IMR-90 (cell line): ENCODE results near the gene PPIB. TPM values are rescaled to one million over a fixed set of nuclear protein-coding genes. Genes with fewer than 3 reads are reported as not detected.

Experiments used
- ATAC-seq: fragments of 200-7000 bp; cut with Tn5 transposase; 2 replicates; pipeline ENCODE4 v1.9.1; 2020; ENCODE audit warnings: low read depth, mild to moderate bottlenecking, moderate library complexity
- BruUV-seq: library from RNA; stranded (reverse); fragments of 400-500 nt; replicated peaks from 2 replicates; lab custom pipeline; 2021; lab: Mats Ljungman, UMichigan
- CTCF ChIA-PET: fragments of 300-600 bp; formaldehyde crosslinking; extraction: SDS; loops from one replicate; lab custom pipeline; 2021; ENCODE audit warnings: antibody characterized with exemption; lab: Yijun Ruan, JAX
- POLR2A ChIA-PET: fragments of 300-600 bp; sonication (Branson Sonifier 250); formaldehyde crosslinking; loops from one replicate; lab custom pipeline; 2022; ENCODE audit warnings: antibody characterized with exemption; ENCODE audit not compliant: unreplicated experiment; lab: Charles Lee
- DNase-seq: peaks from one replicate; pipeline ENCODE4 v3.0.0; 2013
- H2AFZ ChIP-seq: replicated peaks from 2 replicates; pipeline ENCODE3; 2013; ENCODE audit warnings: low read length, mild to moderate bottlenecking; ENCODE audit not compliant: poor library complexity
- H2AK5ac ChIP-seq: 2 replicates; pipeline ENCODE4 v1.6.1; 2013; ENCODE audit warnings: low read depth, low read length, inconsistent platforms
- H2AK9ac ChIP-seq: replicated peaks from 2 replicates; pipeline ENCODE3; 2013; ENCODE audit warnings: mild to moderate bottlenecking, low read depth, low read length, moderate library complexity; ENCODE audit not compliant: poor library complexity
- H2BK120ac ChIP-seq: 2 replicates; pipeline ENCODE4 v1.6.1; 2013; ENCODE audit warnings: low read depth, low read length, inconsistent platforms
- H2BK15ac ChIP-seq: 3 replicates; pipeline ENCODE4 v1.6.1; 2013; ENCODE audit warnings: low read depth, low read length, inconsistent platforms
- H2BK20ac ChIP-seq: 2 replicates; pipeline ENCODE4 v1.6.1; 2013; ENCODE audit warnings: low read depth, mild to moderate bottlenecking, inconsistent platforms, low read length, moderate library complexity
- H2BK5ac ChIP-seq: 2 replicates; pipeline ENCODE4 v1.6.1; 2013; ENCODE audit warnings: mild to moderate bottlenecking, low read depth, low read length, inconsistent platforms; ENCODE audit not compliant: poor library complexity, severe bottlenecking
- H3K14ac ChIP-seq: replicated peaks from 2 replicates; pipeline ENCODE4 v1.6.1; 2013; ENCODE audit warnings: low read depth, low read length, inconsistent platforms
- H3K18ac ChIP-seq: 2 replicates; pipeline ENCODE4 v1.6.1; 2013; ENCODE audit warnings: low read depth, low read length, control low read depth
- H3K23ac ChIP-seq: 2 replicates; pipeline ENCODE4 v1.6.1; 2013; ENCODE audit warnings: low read depth, low read length, inconsistent platforms
- H3K27ac ChIP-seq: 2 replicates; pipeline ENCODE4 v1.5.1; 2013; ENCODE audit warnings: mild to moderate bottlenecking, control low read depth, low read length; ENCODE audit not compliant: insufficient read depth
- H3K27me3 ChIP-seq: 2 replicates; pipeline ENCODE4 v1.6.1; 2013; ENCODE audit warnings: low read length; ENCODE audit not compliant: control insufficient read depth, insufficient read depth
- H3K36me3 ChIP-seq: 2 replicates; pipeline ENCODE4 v1.6.1; 2013; ENCODE audit warnings: low read length, mixed read lengths; ENCODE audit not compliant: control insufficient read depth, insufficient read depth
- H3K4ac ChIP-seq: 2 replicates; pipeline ENCODE4 v1.6.1; 2013; ENCODE audit warnings: low read depth, low read length, inconsistent platforms
- H3K4me1 ChIP-seq: 2 replicates; pipeline ENCODE4 v1.6.1; 2013; ENCODE audit warnings: low read length, mixed read lengths; ENCODE audit not compliant: control insufficient read depth, insufficient read depth
- H3K4me2 ChIP-seq: 2 replicates; pipeline ENCODE4 v1.6.1; 2013; ENCODE audit warnings: low read depth, mild to moderate bottlenecking, control low read depth, low read length, moderate library complexity
- H3K4me3 ChIP-seq: 2 replicates; pipeline ENCODE4 v1.5.1; 2013; ENCODE audit warnings: low read depth, mild to moderate bottlenecking, control low read depth, low read length, moderate library complexity; ENCODE audit not compliant: insufficient read depth
- H3K56ac ChIP-seq: 2 replicates; pipeline ENCODE4 v1.6.1; 2013; ENCODE audit warnings: low read length, inconsistent platforms; ENCODE audit not compliant: insufficient read depth; ENCODE audit errors: extremely low read depth
- H3K79me1 ChIP-seq, 2 experiments: 2 replicates each; pipeline ENCODE4 v1.6.1; 2013; ENCODE audit warnings: low read length in 2 of 2, inconsistent platforms in 1 of 2, low read depth in 1 of 2
- H3K9ac ChIP-seq: 2 replicates; pipeline ENCODE4 v1.6.1; 2013; ENCODE audit warnings: low read depth, low read length, control low read depth
- H3K9me1 ChIP-seq: 2 replicates; pipeline ENCODE4 v1.6.1; 2013; ENCODE audit warnings: low read length, inconsistent platforms; ENCODE audit not compliant: insufficient read depth
- H3K9me3 ChIP-seq: 2 replicates; pipeline ENCODE4 v1.6.1; 2013; ENCODE audit warnings: low read length; ENCODE audit not compliant: control insufficient read depth, insufficient read depth
- H4K20me1 ChIP-seq: 2 replicates; pipeline ENCODE4 v1.6.1; 2013; ENCODE audit warnings: low read length, inconsistent platforms; ENCODE audit not compliant: insufficient read depth
- H4K5ac ChIP-seq: 2 replicates; pipeline ENCODE4 v1.6.1; 2013; ENCODE audit warnings: mild to moderate bottlenecking, low read depth, low read length, control low read depth
- H4K8ac ChIP-seq, 2 experiments: 2 replicates each; pipeline ENCODE4 v1.6.1; 2013; ENCODE audit warnings: low read depth in 2 of 2, low read length in 2 of 2, control low read depth in 1 of 2, inconsistent platforms in 1 of 2
- H4K91ac ChIP-seq: 2 replicates; pipeline ENCODE4 v1.6.1; 2013; ENCODE audit warnings: low read depth, low read length, inconsistent platforms; ENCODE audit not compliant: insufficient read depth
- BHLHE40 ChIP-seq: fragments of 150-350 bp; IDR thresholded peaks from 2 replicates; pipeline ENCODE4 v1.6.1; 2016; ENCODE audit warnings: mild to moderate bottlenecking, low read depth, low read length
- CHD1 ChIP-seq: IDR thresholded peaks from 2 replicates; pipeline ENCODE4 v1.6.1; 2012; ENCODE audit warnings: low read depth, low read length, improper control_type of control experiment
- FOS ChIP-seq: fragments of 150-350 bp; IDR thresholded peaks from 2 replicates; pipeline ENCODE4 v1.6.1; 2016; ENCODE audit warnings: low read depth, low read length
- MAFK ChIP-seq: IDR thresholded peaks from 2 replicates; pipeline ENCODE4 v1.6.1; 2012; ENCODE audit warnings: low read depth, low read length, improper control_type of control experiment
- MXI1 ChIP-seq: IDR thresholded peaks from 2 replicates; pipeline ENCODE4 v1.6.1; 2012; ENCODE audit warnings: low read depth, mild to moderate bottlenecking, low read length, moderate library complexity, borderline replicate concordance
- NFE2L2 ChIP-seq: fragments of 150-350 bp; IDR thresholded peaks from 2 replicates; pipeline ENCODE4 v1.6.1; 2016; ENCODE audit warnings: low read depth, mild to moderate bottlenecking, low read length
- POLR2A ChIP-seq: IDR thresholded peaks from 2 replicates; pipeline ENCODE4 v1.6.1; 2012; ENCODE audit warnings: mild to moderate bottlenecking, low read depth, low read length
- RAD21 ChIP-seq: IDR thresholded peaks from 2 replicates; pipeline ENCODE4 v1.6.1; 2012; ENCODE audit warnings: low read length, improper control_type of control experiment
- RFX5 ChIP-seq: IDR thresholded peaks from 2 replicates; pipeline ENCODE4 v1.8.0; 2012; ENCODE audit warnings: low read depth, mild to moderate bottlenecking, low read length, moderate library complexity
- SMC3 ChIP-seq: fragments of 150-350 bp; IDR thresholded peaks from 2 replicates; pipeline ENCODE4 v1.6.1; 2016; ENCODE audit warnings: low read depth, mild to moderate bottlenecking, antibody characterized with exemption, low read length, moderate library complexity
- WGBS, 2 experiments: methylation state at CpG; one replicate each; pipeline versions ENCODE4 v1.1.5 to v1.1.7; 2013; ENCODE audit warnings: missing lambda C conversion rate in 2 of 2; ENCODE audit not compliant: insufficient read length in 1 of 2; ENCODE audit errors: extremely low coverage in 2 of 2; 5-methylcytosine and 5-hydroxymethylcytosine counted together
- dilution Hi-C: fragments of 300-500 bp; cut with HindIII; formaldehyde crosslinking; loops from one replicate; pipeline ENCODE4 v1.14.3; 2018; ENCODE audit warnings: low sequenced_read_pairs; ENCODE audit not compliant: unreplicated experiment
- in situ Hi-C: fragments of 300-500 bp; cut with MboI; formaldehyde crosslinking; loops from 3 replicates; pipeline ENCODE4 v1.14.3; 2019; ENCODE audit warnings: low sequenced_read_pairs, inconsistent platforms, mixed read lengths
- intact Hi-C: fragments of 100-400 bp; cut with micrococcal nuclease; formaldehyde crosslinking; loops from 2 replicates; pipeline ENCODE4 v1.10.0; 2022
- polyA plus RNA-seq, 3 experiments: library from polyadenylated mRNA; depleted of rRNA; stranded (reverse); fragments of >200 nt; gene quantifications; 2 replicates each; pipeline ENCODE4 v1.2.3, GENCODE V29; 2012; ENCODE audit warnings: low replicate concordance in 1 of 3
- total RNA-seq: library from RNA; depleted of rRNA; stranded (reverse); fragments of >200 nt; gene quantifications from 2 replicates; pipeline ENCODE4 v1.2.3, GENCODE V29; 2012
- TF ChIP-seq, protein P1 (sequence below): fragments of 150-350 bp; IDR thresholded peaks from 2 replicates; pipeline ENCODE4 v1.6.1; 2017; ENCODE audit warnings: mild to moderate bottlenecking, antibody characterized with exemption, low read length, low read depth
- TF ChIP-seq, protein P2 (sequence below): fragments of 150-350 bp; IDR thresholded peaks from 2 replicates; pipeline ENCODE4 v1.6.1; 2016; ENCODE audit warnings: low read depth, mild to moderate bottlenecking, low read length, moderate library complexity, borderline replicate concordance
- TF ChIP-seq, protein P3 (sequence below): conservative IDR thresholded peaks from 2 replicates; pipeline ENCODE4 v1.5.1; 2012; ENCODE audit warnings: mild to moderate bottlenecking, low read depth, low read length, improper control_type of control experiment

The PPIB gene
- total and polyA plus RNA-seq, 2 of the 4 experiments (the other 2 are of a cell fraction) = 1,358 to 1,682 TPM

DNA sequence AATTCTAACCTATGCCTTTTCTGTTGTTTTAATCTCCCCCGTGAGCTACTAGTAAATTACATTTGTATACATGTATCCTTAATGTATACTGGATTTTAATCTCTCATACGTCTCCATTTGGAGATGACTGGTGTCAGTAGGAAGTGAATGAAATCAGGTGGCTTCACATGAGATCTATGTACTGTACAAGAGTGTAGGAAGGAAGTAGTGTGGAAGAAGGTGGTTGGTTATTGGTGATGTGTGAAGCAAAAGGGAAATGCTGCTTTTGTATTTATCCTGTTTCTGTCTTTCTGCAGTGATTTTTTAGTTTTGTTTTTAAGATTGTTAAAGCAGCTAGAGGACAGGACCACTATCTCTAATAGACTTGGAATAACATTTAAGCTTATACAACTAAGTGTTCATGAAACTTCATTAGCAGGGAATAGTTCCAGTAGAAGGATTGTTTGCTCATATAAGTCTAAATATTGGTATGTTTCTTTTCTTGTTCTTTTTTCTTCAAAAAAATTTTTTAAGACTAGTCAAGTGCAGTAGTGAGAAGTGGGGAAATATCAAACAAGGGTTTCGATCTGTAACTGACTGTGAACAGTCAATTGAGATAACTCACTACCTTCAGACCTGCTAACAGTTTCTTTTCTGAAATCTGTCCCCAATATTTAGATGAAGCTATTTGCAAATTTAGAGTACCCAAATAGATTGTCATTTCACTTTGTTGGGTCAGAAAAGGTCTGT, 51.7 kb downstream of the PPIB start:
- Histone ChIP-seq H3K4me1 (peaks cover 4% of the 10 kb centered on the region), H4K91ac (no peak overlapping the region), H3K4me2 (no peak overlapping the region), H3K4me3 (no peak overlapping the region), H4K5ac (no peak overlapping the region), H3K79me1 (peaks cover 45 to 63% of the 10 kb centered on the region in 2 experiments), H3K9me3 (no peaks in the 10 kb centered on the region), H3K27ac (no peak overlapping the region), H2BK120ac (no peak overlapping the region), H3K14ac (no peak overlapping the region), H3K9ac (no peak overlapping the region), H2BK20ac (no peak overlapping the region), H3K18ac (no peak overlapping the region), H3K27me3 (no peaks in the 10 kb centered on the region), H3K9me1 (peaks cover 11% of the 10 kb centered on the region), H3K36me3 (peaks cover 16% of the 10 kb centered on the region), H2AK9ac (no peak overlapping the region), H4K20me1 (peaks cover 37% of the 10 kb centered on the region; the same call in 1 of the 2 replicates), H3K23ac (no peak overlapping the region), H4K8ac (no peak overlapping the region), H2AK5ac (no peak overlapping the region), H3K4ac (no peak overlapping the region), H2BK5ac (no peak overlapping the region), H2AFZ (no peak overlapping the region), H2BK15ac (no peak overlapping the region), H3K56ac (no peak overlapping the region)
- intact Hi-C loops (loop anchor here (5.0 kb wide), 1 partner anchor 36 kb away; no protein-coding TSS in a partner anchor), in situ Hi-C loops (no loop called here), dilution Hi-C loops (no loop called here)
- ATAC-seq (no peak), DNase-seq (no peak)
- WGBS, 2 experiments = no CpG with 5 or more reads among the region's 3 CpGs
- BruUV-seq = no TSS peak
- TF ChIP-seq RFX5 (no peak), MAFK (no peak), POLR2A (no peak), BHLHE40 (no peak), NFE2L2 (no peak), FOS (no peak), RAD21 (no peak), CHD1 (no peak), SMC3 (no peak), MXI1 (no peak)
- TF ChIP-seq, protein P1, sequence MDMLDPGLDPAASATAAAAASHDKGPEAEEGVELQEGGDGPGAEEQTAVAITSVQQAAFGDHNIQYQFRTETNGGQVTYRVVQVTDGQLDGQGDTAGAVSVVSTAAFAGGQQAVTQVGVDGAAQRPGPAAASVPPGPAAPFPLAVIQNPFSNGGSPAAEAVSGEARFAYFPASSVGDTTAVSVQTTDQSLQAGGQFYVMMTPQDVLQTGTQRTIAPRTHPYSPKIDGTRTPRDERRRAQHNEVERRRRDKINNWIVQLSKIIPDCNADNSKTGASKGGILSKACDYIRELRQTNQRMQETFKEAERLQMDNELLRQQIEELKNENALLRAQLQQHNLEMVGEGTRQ = no peak
- TF ChIP-seq, protein P2, sequence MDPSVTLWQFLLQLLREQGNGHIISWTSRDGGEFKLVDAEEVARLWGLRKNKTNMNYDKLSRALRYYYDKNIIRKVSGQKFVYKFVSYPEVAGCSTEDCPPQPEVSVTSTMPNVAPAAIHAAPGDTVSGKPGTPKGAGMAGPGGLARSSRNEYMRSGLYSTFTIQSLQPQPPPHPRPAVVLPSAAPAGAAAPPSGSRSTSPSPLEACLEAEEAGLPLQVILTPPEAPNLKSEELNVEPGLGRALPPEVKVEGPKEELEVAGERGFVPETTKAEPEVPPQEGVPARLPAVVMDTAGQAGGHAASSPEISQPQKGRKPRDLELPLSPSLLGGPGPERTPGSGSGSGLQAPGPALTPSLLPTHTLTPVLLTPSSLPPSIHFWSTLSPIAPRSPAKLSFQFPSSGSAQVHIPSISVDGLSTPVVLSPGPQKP = no peak
- TF ChIP-seq, protein P3, sequence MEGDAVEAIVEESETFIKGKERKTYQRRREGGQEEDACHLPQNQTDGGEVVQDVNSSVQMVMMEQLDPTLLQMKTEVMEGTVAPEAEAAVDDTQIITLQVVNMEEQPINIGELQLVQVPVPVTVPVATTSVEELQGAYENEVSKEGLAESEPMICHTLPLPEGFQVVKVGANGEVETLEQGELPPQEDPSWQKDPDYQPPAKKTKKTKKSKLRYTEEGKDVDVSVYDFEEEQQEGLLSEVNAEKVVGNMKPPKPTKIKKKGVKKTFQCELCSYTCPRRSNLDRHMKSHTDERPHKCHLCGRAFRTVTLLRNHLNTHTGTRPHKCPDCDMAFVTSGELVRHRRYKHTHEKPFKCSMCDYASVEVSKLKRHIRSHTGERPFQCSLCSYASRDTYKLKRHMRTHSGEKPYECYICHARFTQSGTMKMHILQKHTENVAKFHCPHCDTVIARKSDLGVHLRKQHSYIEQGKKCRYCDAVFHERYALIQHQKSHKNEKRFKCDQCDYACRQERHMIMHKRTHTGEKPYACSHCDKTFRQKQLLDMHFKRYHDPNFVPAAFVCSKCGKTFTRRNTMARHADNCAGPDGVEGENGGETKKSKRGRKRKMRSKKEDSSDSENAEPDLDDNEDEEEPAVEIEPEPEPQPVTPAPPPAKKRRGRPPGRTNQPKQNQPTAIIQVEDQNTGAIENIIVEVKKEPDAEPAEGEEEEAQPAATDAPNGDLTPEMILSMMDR = no peak
- POLR2A ChIA-PET = interaction anchor here (1.5 kb wide), 1 partner anchor 17 kb away, joined by 3 read pairs; the partner anchor contains the start of gene CIAO2A
- CTCF ChIA-PET = interaction anchor here (1.3 kb wide), 1 partner anchor 14 kb away, joined by 5 read pairs; no protein-coding TSS in a partner anchor
